A673 (cell line): ENCODE measurements around the gene ROS1.

Source experiments
- EZH2 ChIP-seq: fragments of 200-600 bp; sonication (generic); IDR thresholded peaks from 2 replicates; pipeline ENCODE4 v1.6.1; 2017; ENCODE audit warnings: borderline replicate concordance, low read depth, mild to moderate bottlenecking, mixed read lengths, antibody characterized with exemption, low read length; ENCODE audit not compliant: poor library complexity, severe bottlenecking
- TF ChIP-seq, protein P1 (sequence below): fragments of 300-800, 200-600 bp; sonication (generic); conservative IDR thresholded peaks from 2 replicates; pipeline ENCODE4 v1.5.1; 2017; ENCODE audit warnings: low read depth, mild to moderate bottlenecking, antibody characterized with exemption, low read length, moderate library complexity, mixed read lengths

DNA sequence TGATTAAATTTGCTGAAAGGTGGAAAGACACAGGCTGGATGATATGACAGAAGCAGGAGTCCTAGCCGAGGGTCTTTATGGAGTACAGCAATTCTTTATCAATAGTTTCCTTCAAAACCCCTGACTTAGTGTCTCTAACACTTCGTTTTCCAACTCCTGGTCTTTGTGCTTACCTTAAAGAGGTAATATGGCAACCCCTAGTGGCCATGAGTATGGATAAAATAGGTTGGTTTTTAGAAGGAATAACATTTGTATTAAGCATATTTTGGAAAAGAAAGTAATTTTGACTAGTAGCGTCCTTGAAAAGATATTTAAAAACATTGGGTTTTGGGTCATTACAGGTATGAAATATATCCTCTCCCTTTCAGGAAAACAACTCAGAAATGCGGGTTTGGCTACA is 108.5 kb downstream of the ROS1 start:
- TF ChIP-seq, protein P1, sequence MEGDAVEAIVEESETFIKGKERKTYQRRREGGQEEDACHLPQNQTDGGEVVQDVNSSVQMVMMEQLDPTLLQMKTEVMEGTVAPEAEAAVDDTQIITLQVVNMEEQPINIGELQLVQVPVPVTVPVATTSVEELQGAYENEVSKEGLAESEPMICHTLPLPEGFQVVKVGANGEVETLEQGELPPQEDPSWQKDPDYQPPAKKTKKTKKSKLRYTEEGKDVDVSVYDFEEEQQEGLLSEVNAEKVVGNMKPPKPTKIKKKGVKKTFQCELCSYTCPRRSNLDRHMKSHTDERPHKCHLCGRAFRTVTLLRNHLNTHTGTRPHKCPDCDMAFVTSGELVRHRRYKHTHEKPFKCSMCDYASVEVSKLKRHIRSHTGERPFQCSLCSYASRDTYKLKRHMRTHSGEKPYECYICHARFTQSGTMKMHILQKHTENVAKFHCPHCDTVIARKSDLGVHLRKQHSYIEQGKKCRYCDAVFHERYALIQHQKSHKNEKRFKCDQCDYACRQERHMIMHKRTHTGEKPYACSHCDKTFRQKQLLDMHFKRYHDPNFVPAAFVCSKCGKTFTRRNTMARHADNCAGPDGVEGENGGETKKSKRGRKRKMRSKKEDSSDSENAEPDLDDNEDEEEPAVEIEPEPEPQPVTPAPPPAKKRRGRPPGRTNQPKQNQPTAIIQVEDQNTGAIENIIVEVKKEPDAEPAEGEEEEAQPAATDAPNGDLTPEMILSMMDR, result peak; percentile 47
- no peak for TF ChIP-seq EZH2
